H1 (cell line): Measurements from ENCODE around the gene INO80C. TPM values are rescaled to one million over a fixed set of nuclear protein-coding genes. Genes with fewer than 3 reads are reported as not detected.

Source experiments
- CTCF ChIA-PET: fragments of 300-600 bp; sonication (Branson Sonifier 250); formaldehyde crosslinking; loops from one replicate; lab custom pipeline; 2021; ENCODE audit not compliant: partially characterized antibody; lab: Charles Lee
- POLR2A ChIA-PET: fragments of 300-600 bp; sonication (Branson Sonifier 250); formaldehyde crosslinking; loops from one replicate; lab custom pipeline; 2021; ENCODE audit warnings: inconsistent platforms; ENCODE audit not compliant: partially characterized antibody; lab: Charles Lee
- DNase-seq, 2 experiments: peaks; one replicate each; pipeline versions ENCODE4 v3.0.0 to v3.0.0-alpha.2; 2010 to 2022; ENCODE audit warnings: low spot score in 2 of 2, low read depth in 1 of 2, mixed read lengths in 1 of 2
- FAIRE-seq: peaks from 2 replicates; lab custom pipeline; 2011; peaks lifted over from hg19 to GRCh38; lab: Jason Lieb, UNC
- H2AFZ ChIP-seq: 2 replicates; pipeline ENCODE4 v1.8.1; 2012; ENCODE audit warnings: low read length, inconsistent platforms
- H2AK5ac ChIP-seq: 2 replicates; pipeline ENCODE4 v1.6.1; 2013; ENCODE audit warnings: low read depth, low read length
- H2BK120ac ChIP-seq: replicated peaks from 2 replicates; pipeline ENCODE3; 2013; ENCODE audit warnings: low read depth, low read length, inconsistent platforms
- H2BK12ac ChIP-seq: 2 replicates; pipeline ENCODE4 v1.6.1; 2013; ENCODE audit warnings: low read depth, low read length
- H2BK15ac ChIP-seq: 2 replicates; pipeline ENCODE4 v1.6.1; 2013; ENCODE audit warnings: low read length
- H2BK20ac ChIP-seq: 2 replicates; pipeline ENCODE4 v1.6.1; 2013; ENCODE audit warnings: low read length
- H2BK5ac ChIP-seq: 2 replicates; pipeline ENCODE4 v1.6.1; 2013; ENCODE audit warnings: low read depth, low read length
- H3K14ac ChIP-seq: 2 replicates; pipeline ENCODE4 v1.6.1; 2013; ENCODE audit warnings: inconsistent platforms; ENCODE audit not compliant: insufficient read length
- H3K18ac ChIP-seq: 2 replicates; pipeline ENCODE4 v1.6.1; 2013; ENCODE audit warnings: low read length; ENCODE audit errors: extremely low read depth
- H3K23ac ChIP-seq: 2 replicates; pipeline ENCODE4 v1.6.1; 2013; ENCODE audit warnings: inconsistent platforms; ENCODE audit not compliant: insufficient read length
- H3K23me2 ChIP-seq: 2 replicates; pipeline ENCODE4 v1.6.1; 2013; ENCODE audit warnings: low read depth, low read length
- H3K27ac ChIP-seq: 2 replicates; pipeline ENCODE4 v1.6.1; 2011; ENCODE audit warnings: low read depth, low read length, inconsistent platforms
- H3K27me3 ChIP-seq, 4 experiments: replicated peaks in 1 of 4; 1 replicate in 1 of 4; 2 replicates in 3 of 4; pipeline versions ENCODE4 v1.6.1 to v1.8.1; 2011 to 2013; ENCODE audit warnings: low read length in 3 of 4, mild to moderate bottlenecking in 3 of 4, inconsistent platforms in 2 of 4, mixed read lengths in 2 of 4, moderate library complexity in 1 of 4; ENCODE audit not compliant: control insufficient read depth in 3 of 4, insufficient read depth in 3 of 4; ENCODE audit errors: extremely low read depth in 1 of 4
- H3K36me3 ChIP-seq, 4 experiments: 2 replicates each; pipeline versions ENCODE4 v1.6.1 to v1.8.1; 2011 to 2013; ENCODE audit warnings: mild to moderate bottlenecking in 4 of 4, low read length in 3 of 4, moderate library complexity in 2 of 4, control low read depth in 1 of 4, inconsistent platforms in 1 of 4; ENCODE audit not compliant: insufficient read depth in 4 of 4, control insufficient read depth in 2 of 4
- H3K4ac ChIP-seq: replicated peaks from 2 replicates; pipeline ENCODE3; 2013; ENCODE audit warnings: low read length, low read depth, mixed read lengths, inconsistent platforms; ENCODE audit not compliant: insufficient read length
- H3K4me1 ChIP-seq, 4 experiments: replicated peaks in 1 of 4; 1 replicate in 1 of 4; 2 replicates in 3 of 4; pipeline versions ENCODE4 v1.6.1 to v1.8.1; 2011 to 2013; ENCODE audit warnings: low read length in 3 of 4, inconsistent platforms in 2 of 4, mixed read lengths in 1 of 4; ENCODE audit not compliant: insufficient read depth in 4 of 4, control insufficient read depth in 3 of 4
- H3K4me2 ChIP-seq, 2 experiments: 2 replicates each; pipeline versions ENCODE4 v1.6.1 to v1.8.1; 2011 to 2013; ENCODE audit warnings: low read depth in 2 of 2, low read length in 2 of 2, control low read depth in 1 of 2, inconsistent platforms in 1 of 2, mild to moderate bottlenecking in 1 of 2; ENCODE audit not compliant: insufficient read depth in 1 of 2
- H3K4me3 ChIP-seq, 4 experiments: fragments of 200-600, 300-600 bp in 1 of 4; sonication (generic), shearing (Covaris generic), sonication (Bioruptor Twin) in 1 of 4; 2 replicates each; pipeline versions ENCODE4 v1.5.1 to v1.8.1; 2011 to 2016; ENCODE audit warnings: low read length in 4 of 4, low read depth in 3 of 4, control low read depth in 2 of 4, inconsistent platforms in 2 of 4, mild to moderate bottlenecking in 2 of 4, mixed read lengths in 1 of 4, moderate library complexity in 1 of 4; ENCODE audit not compliant: insufficient read depth in 2 of 4; ENCODE audit errors: extremely low read depth in 1 of 4
- H3K56ac ChIP-seq: replicated peaks from 2 replicates; pipeline ENCODE3; 2013; ENCODE audit warnings: low read depth, mild to moderate bottlenecking, mixed read lengths, low read length, inconsistent platforms; ENCODE audit not compliant: insufficient read length
- H3K79me1 ChIP-seq: 2 replicates; pipeline ENCODE4 v1.6.1; 2013; ENCODE audit warnings: low read depth, low read length, control low read depth
- H3K79me2 ChIP-seq, 2 experiments: 2 replicates each; pipeline versions ENCODE4 v1.6.1 to v1.8.1; 2012 to 2013; ENCODE audit warnings: low read length in 2 of 2, mild to moderate bottlenecking in 2 of 2, inconsistent platforms in 1 of 2; ENCODE audit not compliant: insufficient read depth in 2 of 2, control insufficient read depth in 1 of 2
- H3K9ac ChIP-seq, 4 experiments: replicated peaks in 1 of 4; 1 replicate in 1 of 4; 2 replicates in 3 of 4; pipeline versions ENCODE4 v1.6.1 to v1.8.1; 2011 to 2013; ENCODE audit warnings: low read depth in 3 of 4, low read length in 3 of 4, control low read depth in 2 of 4, mild to moderate bottlenecking in 2 of 4, moderate library complexity in 2 of 4, inconsistent platforms in 1 of 4; ENCODE audit errors: extremely low read depth in 1 of 4
- H3K9me3 ChIP-seq, 2 experiments: 2 replicates each; pipeline versions ENCODE4 v1.6.1 to v1.8.1; 2012 to 2013; ENCODE audit warnings: mild to moderate bottlenecking in 2 of 2, moderate library complexity in 2 of 2, control low read depth in 1 of 2, inconsistent platforms in 1 of 2, low read depth in 1 of 2, low read length in 1 of 2, mixed read lengths in 1 of 2; ENCODE audit not compliant: insufficient read depth in 2 of 2
- H4K20me1 ChIP-seq, 2 experiments: replicated peaks in 1 of 2; 2 replicates each; pipeline versions ENCODE3 to v1.8.1; 2011 to 2013; ENCODE audit warnings: inconsistent platforms in 2 of 2, low read length in 2 of 2, mild to moderate bottlenecking in 1 of 2; ENCODE audit not compliant: insufficient read depth in 2 of 2, control insufficient read depth in 1 of 2
- H4K5ac ChIP-seq: 2 replicates; pipeline ENCODE4 v1.6.1; 2013; ENCODE audit warnings: low read length, low read depth, mixed read lengths, inconsistent platforms; ENCODE audit not compliant: insufficient read length
- H4K8ac ChIP-seq: 2 replicates; pipeline ENCODE4 v1.8.0; 2013; ENCODE audit warnings: mild to moderate bottlenecking, moderate library complexity, low read length, inconsistent platforms; ENCODE audit not compliant: insufficient read depth; ENCODE audit errors: extremely low read depth
- H4K91ac ChIP-seq: replicated peaks from 2 replicates; pipeline ENCODE3; 2013; ENCODE audit warnings: low read length, mixed read lengths, inconsistent platforms; ENCODE audit not compliant: insufficient read length
- ATF3 ChIP-seq: IDR thresholded peaks from 2 replicates; pipeline ENCODE4 v1.6.1; 2011; ENCODE audit warnings: low read depth, mild to moderate bottlenecking, low read length; ENCODE audit not compliant: insufficient read depth
- CHD1 ChIP-seq: IDR thresholded peaks from 2 replicates; pipeline ENCODE4 v1.6.1; 2012; ENCODE audit warnings: low read depth, low read length, improper control_type of control experiment
- CTBP2 ChIP-seq: IDR thresholded peaks from 2 replicates; pipeline ENCODE4 v1.7.0; 2011; ENCODE audit warnings: borderline replicate concordance, mild to moderate bottlenecking, moderate library complexity, mixed read lengths, low read length; ENCODE audit not compliant: insufficient read depth, insufficient read length
- HDAC6 ChIP-seq: IDR thresholded peaks from one replicate; pipeline ENCODE4 v1.7.1; 2012; ENCODE audit warnings: low read depth, mild to moderate bottlenecking, inconsistent platforms, low read length, moderate library complexity
- JUN ChIP-seq: IDR thresholded peaks from 2 replicates; pipeline ENCODE4 v1.6.1; 2011; ENCODE audit warnings: low read depth, mild to moderate bottlenecking, improper control_type of control experiment, low read length
- POU5F1 ChIP-seq: IDR thresholded peaks from 2 replicates; pipeline ENCODE4 v1.6.1; 2011; ENCODE audit warnings: low read depth, mild to moderate bottlenecking, low read length, moderate library complexity
- RXRA ChIP-seq: IDR thresholded peaks from 2 replicates; pipeline ENCODE4 v1.6.1; 2011; ENCODE audit warnings: low read depth, mild to moderate bottlenecking, low read length, moderate library complexity; ENCODE audit not compliant: insufficient read depth
- SUZ12 ChIP-seq: fragments of 200-600 bp; sonication (generic); IDR thresholded peaks from 2 replicates; pipeline ENCODE4 v1.6.1; 2012; ENCODE audit warnings: mild to moderate bottlenecking, inconsistent platforms, low read length, moderate library complexity, mixed read lengths
- TEAD4 ChIP-seq: IDR thresholded peaks from 2 replicates; pipeline ENCODE4 v1.6.1; 2012; ENCODE audit warnings: low read depth, low read length, inconsistent platforms, mixed read lengths
- WGBS, 2 experiments: shearing (Covaris generic) in 1 of 2; methylation state at CpG; one replicate each; pipeline versions ENCODE4 v1.1.6 to v1.1.7; 2013 to 2015; ENCODE audit warnings: low lambda C conversion rate in 2 of 2, mixed read lengths in 2 of 2, inconsistent platforms in 1 of 2, low coverage in 1 of 2, missing lambda C conversion rate in 1 of 2; ENCODE audit not compliant: insufficient replicate concordance in 2 of 2, insufficient coverage in 1 of 2, insufficient read length in 1 of 2; ENCODE audit errors: extremely low coverage in 1 of 2, missing lambda C conversion rate in 1 of 2; 5-methylcytosine and 5-hydroxymethylcytosine counted together
- polyA plus RNA-seq, 7 experiments: library from polyadenylated mRNA; depleted of rRNA in 3 of 7; stranded (reverse) in 5 of 7; unstranded in 2 of 7; fragments of >200 nt in 5 of 7; fragments of 200-250 nt in 2 of 7; gene quantifications; 1 replicate in 5 of 7; 2 replicates in 1 of 7; 4 replicates in 1 of 7; pipeline versions ENCODE4 v1.2.1 to v1.2.3, GENCODE V29; 2011 to 2013; ENCODE audit warnings: missing spikeins in 2 of 7, mixed read lengths in 2 of 7
- total RNA-seq: library from RNA; stranded (reverse); fragmentation: NEBNext Ultra II Directional; extraction: Animal tissue kit (Norgen Biotek cat#: 25700); gene quantifications from 2 replicates; pipeline ENCODE4 v1.2.1, GENCODE V29; 2021
- TF ChIP-seq, protein P1 (sequence below): IDR thresholded peaks from 2 replicates; pipeline ENCODE4 v1.6.1; 2011; ENCODE audit warnings: low read length, improper control_type of control experiment

Gene INO80C
- total and polyA plus RNA-seq, 2 of the 8 experiments (the other 6 are each of a cell fraction or from before 2014, with no cell fraction given), result 30.1 to 48.9 TPM

- no peak overlapping the region for H4K8ac ChIP-seq
- H3K4ac ChIP-seq, result no peak overlapping the region
- WGBS, 2 experiments, result 87% methylated on average over 5 of the region's 5 CpGs; no CpG with 5 or more reads in 1 of the 2 experiments
- no peaks in the 10 kb centered on the region for H3K36me3 ChIP-seq
- POLR2A ChIA-PET, result interaction anchor here (1.3 kb wide), 1 partner anchor 30 kb away, joined by 3 read pairs; no protein-coding TSS in a partner anchor
- no peak overlapping the region for H4K5ac ChIP-seq
- no peak overlapping the region for H2BK120ac ChIP-seq
- no peak overlapping the region for H3K23ac ChIP-seq
- H3K4me1 ChIP-seq, result peaks cover 0 to 11% (median 5%) of the 10 kb centered on the region in 4 experiments; a peak in 2 of 7 replicates
- no peaks in the 10 kb centered on the region for H3K9me3 ChIP-seq
- DNase-seq, result no peak
- H3K4me3 ChIP-seq, result no peak overlapping the region
- no peak overlapping the region for H2AFZ ChIP-seq
- CTCF ChIA-PET, result interaction anchor here (0.7 to 2.1 kb wide), 4 partner anchors 9 to 118 kb away, joined by 3 to 9 read pairs (median 4); no protein-coding TSS in a partner anchor
- H2BK12ac ChIP-seq, result no peak overlapping the region
- H3K27ac ChIP-seq, result no peak overlapping the region
- H4K20me1 ChIP-seq, result no peaks in the 10 kb centered on the region
- no peaks in the 10 kb centered on the region for H3K23me2 ChIP-seq
- H3K4me2 ChIP-seq, result no peak overlapping the region
- H3K18ac ChIP-seq, result no peak overlapping the region
- no peak overlapping the region for H3K56ac ChIP-seq
- no peak overlapping the region for H2BK15ac ChIP-seq
- no peak for FAIRE-seq
- H2BK20ac ChIP-seq, result no peak overlapping the region; the same call in 1 of the 2 replicates
- H3K9ac ChIP-seq, result no peak overlapping the region
- H3K79me1 ChIP-seq, result no peaks in the 10 kb centered on the region
- H3K27me3 ChIP-seq, result no peaks in the 10 kb centered on the region
- no peak overlapping the region for H2BK5ac ChIP-seq
- H3K79me2 ChIP-seq, result no peaks in the 10 kb centered on the region
- no peak overlapping the region for H2AK5ac ChIP-seq
- no peak overlapping the region for H4K91ac ChIP-seq
- no peak overlapping the region for H3K14ac ChIP-seq
- TF ChIP-seq ATF3, result no peak
- TF ChIP-seq CTBP2, result no peak
- no peak for TF ChIP-seq POU5F1
- TF ChIP-seq RXRA, result no peak
- TF ChIP-seq CHD1, result no peak
- TF ChIP-seq TEAD4, result no peak
- no peak for TF ChIP-seq HDAC6
- TF ChIP-seq SUZ12, result no peak
- no peak for TF ChIP-seq JUN
- TF ChIP-seq, protein P1, sequence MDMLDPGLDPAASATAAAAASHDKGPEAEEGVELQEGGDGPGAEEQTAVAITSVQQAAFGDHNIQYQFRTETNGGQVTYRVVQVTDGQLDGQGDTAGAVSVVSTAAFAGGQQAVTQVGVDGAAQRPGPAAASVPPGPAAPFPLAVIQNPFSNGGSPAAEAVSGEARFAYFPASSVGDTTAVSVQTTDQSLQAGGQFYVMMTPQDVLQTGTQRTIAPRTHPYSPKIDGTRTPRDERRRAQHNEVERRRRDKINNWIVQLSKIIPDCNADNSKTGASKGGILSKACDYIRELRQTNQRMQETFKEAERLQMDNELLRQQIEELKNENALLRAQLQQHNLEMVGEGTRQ, result no peak
Measured at GRCh38 chr18:35521133-35521532, 23.4 kb upstream of the INO80C start.
